HepG2 (cell line): ENCODE measurements around the gene TMC2. TPM values are rescaled to one million over a fixed set of nuclear protein-coding genes. Genes with fewer than 3 reads are reported as not detected.
A peak's percentile ranks its signal among the peaks of the same experiment; 100 is the strongest.

Experiments
- ATF7-NPFF ChIP-seq: sonication (generic); formaldehyde crosslinking; IDR thresholded peaks from 2 replicates; pipeline ENCODE4 v1.8.1; 2023; ENCODE audit warnings: mild to moderate bottlenecking, low read depth, missing genetic modification reagents, moderate library complexity
- CBX5 ChIP-seq: sonication (generic); formaldehyde crosslinking; IDR thresholded peaks from 2 replicates; pipeline ENCODE4 v1.4.0; 2020; ENCODE audit warnings: missing genetic modification reagents, borderline replicate concordance
- ERF ChIP-seq: IDR thresholded peaks from 2 replicates; pipeline ENCODE4 v1.6.1; 2018; ENCODE audit warnings: missing biosample characterization, missing genetic modification reagents
- HNF1B ChIP-seq: sonication (generic); formaldehyde crosslinking; IDR thresholded peaks from 2 replicates; pipeline ENCODE4 v1.5.1; 2020; ENCODE audit warnings: mild to moderate bottlenecking, moderate library complexity, missing genetic modification reagents
- LRRFIP1 ChIP-seq: sonication (generic); formaldehyde crosslinking; conservative IDR thresholded peaks from 2 replicates; pipeline ENCODE4 v1.4.0; 2020; ENCODE audit warnings: missing genetic modification reagents
- MED1 ChIP-seq: sonication (generic); formaldehyde crosslinking; IDR thresholded peaks from 2 replicates; pipeline ENCODE4 v1.4.0; 2020; ENCODE audit warnings: missing genetic modification reagents
- PBX2 ChIP-seq: IDR thresholded peaks from 2 replicates; pipeline ENCODE4 v1.6.1; 2016; ENCODE audit warnings: control low read depth
- RBM22 ChIP-seq: fragments of 200-400 bp; formaldehyde crosslinking; optimal IDR thresholded peaks from 2 replicates; pipeline ENCODE3; 2017; ENCODE audit warnings: mild to moderate bottlenecking, low read length, moderate library complexity
- SAFB2 ChIP-seq: sonication (generic); formaldehyde crosslinking; IDR thresholded peaks from 2 replicates; pipeline ENCODE4 v1.5.1; 2020; ENCODE audit warnings: missing genetic modification reagents, low read depth, mild to moderate bottlenecking, borderline replicate concordance
- ZBTB14 ChIP-seq: sonication (generic); formaldehyde crosslinking; IDR thresholded peaks from 2 replicates; pipeline ENCODE4 v1.4.0; 2020; ENCODE audit warnings: missing genetic modification reagents
- ZNF101 ChIP-seq: sonication (generic); formaldehyde crosslinking; IDR thresholded peaks from 2 replicates; pipeline ENCODE4 v1.4.0; 2020; ENCODE audit warnings: mild to moderate bottlenecking, low read depth, missing genetic modification reagents, borderline replicate concordance
- ZNF160 ChIP-seq: sonication (generic); formaldehyde crosslinking; IDR thresholded peaks from 2 replicates; pipeline ENCODE4 v1.8.0; 2022; ENCODE audit warnings: mild to moderate bottlenecking, inconsistent platforms, missing genetic modification reagents
- ZNF263 ChIP-seq: sonication (generic); formaldehyde crosslinking; IDR thresholded peaks from 2 replicates; pipeline ENCODE4 v1.4.0; 2020; ENCODE audit warnings: missing genetic modification reagents
- ZNF451 ChIP-seq: sonication (generic); formaldehyde crosslinking; IDR thresholded peaks from 2 replicates; pipeline ENCODE4 v1.5.0; 2020; ENCODE audit warnings: mild to moderate bottlenecking, missing genetic modification reagents
- ZNF713 ChIP-seq: sonication (generic); formaldehyde crosslinking; IDR thresholded peaks from 2 replicates; pipeline ENCODE4 v1.4.0; 2020; ENCODE audit warnings: mild to moderate bottlenecking, missing genetic modification reagents
- ZNF770 ChIP-seq: sonication (generic); formaldehyde crosslinking; IDR thresholded peaks from 2 replicates; pipeline ENCODE4 v1.5.0; 2020; ENCODE audit warnings: mild to moderate bottlenecking, missing genetic modification reagents
- polyA plus RNA-seq, 8 experiments: library from polyadenylated mRNA; depleted of rRNA in 3 of 8; stranded (reverse) in 7 of 8; unstranded in 1 of 8; fragments of >200 nt; fragmentation: Illumina TruSeq in 4 of 8; extraction: Trizol in 4 of 8; gene quantifications; 2 replicates each; pipeline versions ENCODE4 v1.2.1 to v1.2.3, GENCODE V29; 2011 to 2016; ENCODE audit warnings: low read depth in 4 of 8, missing spikeins in 1 of 8, mixed read lengths in 1 of 8; ENCODE audit not compliant: insufficient read depth in 1 of 8
- total RNA-seq, 5 experiments: library from RNA; depleted of rRNA; stranded (reverse); fragments of >200 nt; fragmentation: Illumina TruSeq; extraction: Trizol; gene quantifications; 2 replicates each; pipeline ENCODE4 v1.2.3, GENCODE V29; 2016; ENCODE audit warnings: low read depth in 1 of 5

TMC2 gene
- total and polyA plus RNA-seq, 2 of the 13 experiments (the other 11 are each of a cell fraction or from before 2014, with no cell fraction given), result not detected

- TF ChIP-seq ZNF770 (CRISPR knock-in tag) (no peak), ZBTB14 (CRISPR knock-in tag) (0 out of 2 replicates have a peak, but pooled peaks have one; percentile 15), ZNF160 (CRISPR knock-in tag) (no peak), ZNF713 (no peak), MED1 (CRISPR knock-in tag) (0 out of 2 replicates have a peak, but pooled peaks have one; percentile 29), PBX2 (CRISPR knock-in tag) (no peak), ATF7-NPFF (CRISPR knock-in tag) (no peak), RBM22 (peak; percentile 5), CBX5 (CRISPR knock-in tag) (0 out of 2 replicates have a peak, but pooled peaks have one; percentile 14), ZNF101 (CRISPR knock-in tag) (no peak), SAFB2 (0 out of 2 replicates have a peak, but pooled peaks have one; percentile 40), ZNF263 (CRISPR knock-in tag) (peak; percentile 33; the same call in 1 of the 2 replicates), LRRFIP1 (CRISPR knock-in tag) (no peak), HNF1B (CRISPR knock-in tag) (0 out of 2 replicates have a peak, but pooled peaks have one; percentile 25), ZNF451 (CRISPR knock-in tag) (no peak), ERF (CRISPR knock-in tag) (0 out of 2 replicates have a peak, but pooled peaks have one; percentile 36)
These were observed 118.0 kb downstream of the TMC2 start (continued) for GRCh38 chr20:2654384-2654822.
